ENCODE results near the gene GCC1. TPM values are rescaled to one million over a fixed set of nuclear protein-coding genes. Genes with fewer than 3 reads are reported as not detected.

The GCC1 gene
- total and polyA plus RNA-seq, 2 donors (not counting 1 experiment from before 2014, with no cell fraction given): 10.3 to 25.5 TPM

DNA sequence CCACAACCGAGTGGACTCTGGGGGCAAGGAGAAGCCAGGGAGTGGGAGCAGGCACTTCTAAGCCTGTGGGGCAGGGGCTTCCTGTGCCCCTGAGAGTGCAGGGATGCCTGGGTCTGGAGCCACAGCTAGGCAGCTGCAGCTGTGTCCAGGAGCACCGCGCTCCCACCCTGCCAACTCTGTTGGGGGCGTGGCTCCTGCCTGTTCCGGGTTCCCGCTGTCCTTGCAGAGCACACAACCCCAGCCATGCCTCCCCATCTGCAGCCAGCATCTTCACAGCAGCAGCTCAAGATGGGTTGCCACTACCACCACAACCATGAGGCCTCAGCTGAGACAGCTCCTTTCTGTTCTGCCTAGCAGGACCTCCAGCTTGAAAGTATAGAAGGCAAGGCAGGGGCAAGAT, 23.9 kb upstream of the GCC1 start:
- Histone ChIP-seq H3K79me2 (ENCODE audit: control insufficient read depth, insufficient read depth, low read length) (no peaks in the 10 kb centered on the region), H3K4me2 (replicated peaks; ENCODE audit: low read depth, low read length, poor library complexity, severe bottlenecking) (no peak overlapping the region), H3K9ac (ENCODE audit: low read length) (no peak overlapping the region), H3K9me3 (ENCODE audit: control extremely low read depth in 1 of 3, control insufficient read depth in 2 of 3, insufficient read depth in 1 of 3, low read length in 2 of 3) (peaks cover 0 to 18% (median 6%) of the 10 kb centered on the region in 3 donors), H3K27ac (ENCODE audit: low read length in 2 of 2) (no peak overlapping the region), H3K4me3 (ENCODE audit: control extremely low read depth in 1 of 5, extremely low read depth in 1 of 5, insufficient read depth in 1 of 5, low read depth in 2 of 5, low read length in 4 of 5) (no peak overlapping the region), H4K20me1 (ENCODE audit: control insufficient read depth, insufficient read depth, low read length, poor library complexity, severe bottlenecking) (no peaks in the 10 kb centered on the region), H3K27me3 (replicated peaks in 1 of 4; ENCODE audit: control extremely low read depth in 1 of 4, control insufficient read depth in 3 of 4, insufficient read depth in 4 of 4, low read length in 3 of 4) (peaks cover 0 to 3% (median 0%) of the 10 kb centered on the region in 4 experiments), H3K36me3 (replicated peaks in 1 of 2; ENCODE audit: control extremely low read depth in 1 of 2, control insufficient read depth in 1 of 2, extremely low read depth in 1 of 2, insufficient read depth in 2 of 2, low read length in 1 of 2) (no peaks in the 10 kb centered on the region), H2AFZ (ENCODE audit: insufficient read depth, low read depth, low read length, poor library complexity, severe bottlenecking) (no peak overlapping the region), H3K4me1 (ENCODE audit: control insufficient read depth in 2 of 2, insufficient read depth in 2 of 2, low read length in 2 of 2) (no peaks in the 10 kb centered on the region)
- Mint-ChIP-seq H3K27me3 (peaks cover 38% of the 10 kb centered on the region), H3K4me1 (no peaks in the 10 kb centered on the region), H3K27ac (no peak overlapping the region), H3K9me3 (ENCODE audit: insufficient read depth) (peaks cover 6% of the 10 kb centered on the region), H3K4me3 (no peak overlapping the region)
- no peak for DNase-seq
- no peak for TF ChIP-seq EZH2 (IDR thresholded peaks at IDR 0.05; ENCODE audit: borderline replicate concordance, insufficient read depth, low read depth, low read length, poor library complexity, severe bottlenecking)
- TF ChIP-seq, protein P1, sequence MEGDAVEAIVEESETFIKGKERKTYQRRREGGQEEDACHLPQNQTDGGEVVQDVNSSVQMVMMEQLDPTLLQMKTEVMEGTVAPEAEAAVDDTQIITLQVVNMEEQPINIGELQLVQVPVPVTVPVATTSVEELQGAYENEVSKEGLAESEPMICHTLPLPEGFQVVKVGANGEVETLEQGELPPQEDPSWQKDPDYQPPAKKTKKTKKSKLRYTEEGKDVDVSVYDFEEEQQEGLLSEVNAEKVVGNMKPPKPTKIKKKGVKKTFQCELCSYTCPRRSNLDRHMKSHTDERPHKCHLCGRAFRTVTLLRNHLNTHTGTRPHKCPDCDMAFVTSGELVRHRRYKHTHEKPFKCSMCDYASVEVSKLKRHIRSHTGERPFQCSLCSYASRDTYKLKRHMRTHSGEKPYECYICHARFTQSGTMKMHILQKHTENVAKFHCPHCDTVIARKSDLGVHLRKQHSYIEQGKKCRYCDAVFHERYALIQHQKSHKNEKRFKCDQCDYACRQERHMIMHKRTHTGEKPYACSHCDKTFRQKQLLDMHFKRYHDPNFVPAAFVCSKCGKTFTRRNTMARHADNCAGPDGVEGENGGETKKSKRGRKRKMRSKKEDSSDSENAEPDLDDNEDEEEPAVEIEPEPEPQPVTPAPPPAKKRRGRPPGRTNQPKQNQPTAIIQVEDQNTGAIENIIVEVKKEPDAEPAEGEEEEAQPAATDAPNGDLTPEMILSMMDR (IDR thresholded peaks at IDR 0.05): no peak
- ChIA-PET POLR2A (no interaction called here), CTCF (no interaction called here)
- intact Hi-C loops (cut with micrococcal nuclease): no loop called here
- WGBS (ENCODE audit: insufficient coverage): 96% methylated on average over 6 of the region's 6 CpGs
- no peak for ATAC-seq (ENCODE audit: low read depth)

DNA sequence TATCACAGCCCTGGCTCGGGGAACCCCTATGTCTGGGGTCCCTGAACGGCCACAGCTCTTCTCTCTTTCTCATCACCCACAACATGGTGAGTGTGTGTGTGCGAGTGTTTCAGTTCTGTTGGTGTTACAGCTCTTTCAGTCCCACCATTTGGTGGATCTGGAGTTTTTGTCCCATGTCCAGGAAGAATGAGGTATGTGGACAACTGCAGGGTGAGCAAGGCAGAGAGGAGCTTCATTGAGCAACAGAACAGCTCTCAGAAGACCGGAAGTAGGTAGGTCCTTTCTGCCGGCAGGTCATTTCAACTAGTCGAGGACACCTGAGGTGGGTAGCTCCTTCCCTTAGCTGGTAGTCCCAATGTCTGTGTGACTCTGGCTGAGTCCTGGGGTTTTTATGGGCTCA, 23.1 kb upstream of the GCC1 start:
- intact Hi-C loops (cut with micrococcal nuclease): no loop called here
- Histone ChIP-seq H3K27ac (ENCODE audit: low read length in 2 of 2) (no peak overlapping the region), H3K4me3 (ENCODE audit: control extremely low read depth in 1 of 5, extremely low read depth in 1 of 5, insufficient read depth in 1 of 5, low read depth in 2 of 5, low read length in 4 of 5) (no peak overlapping the region), H3K27me3 (replicated peaks in 1 of 4; ENCODE audit: control extremely low read depth in 1 of 4, control insufficient read depth in 3 of 4, insufficient read depth in 4 of 4, low read length in 3 of 4) (peaks cover 0 to 2% (median 0%) of the 10 kb centered on the region in 4 experiments), H3K36me3 (replicated peaks in 1 of 2; ENCODE audit: control extremely low read depth in 1 of 2, control insufficient read depth in 1 of 2, extremely low read depth in 1 of 2, insufficient read depth in 2 of 2, low read length in 1 of 2) (no peaks in the 10 kb centered on the region), H3K79me2 (ENCODE audit: control insufficient read depth, insufficient read depth, low read length) (no peaks in the 10 kb centered on the region), H3K9ac (ENCODE audit: low read length) (no peak overlapping the region), H4K20me1 (ENCODE audit: control insufficient read depth, insufficient read depth, low read length, poor library complexity, severe bottlenecking) (no peaks in the 10 kb centered on the region), H3K9me3 (ENCODE audit: control extremely low read depth in 1 of 3, control insufficient read depth in 2 of 3, insufficient read depth in 1 of 3, low read length in 2 of 3) (peaks cover 0 to 18% (median 6%) of the 10 kb centered on the region in 3 donors), H3K4me1 (ENCODE audit: control insufficient read depth in 2 of 2, insufficient read depth in 2 of 2, low read length in 2 of 2) (no peaks in the 10 kb centered on the region), H2AFZ (ENCODE audit: insufficient read depth, low read depth, low read length, poor library complexity, severe bottlenecking) (no peak overlapping the region), H3K4me2 (replicated peaks; ENCODE audit: low read depth, low read length, poor library complexity, severe bottlenecking) (no peak overlapping the region)
- 100% methylated on average over 3 of the region's 6 CpGs for WGBS (ENCODE audit: insufficient coverage)
- Mint-ChIP-seq H3K9me3 (ENCODE audit: insufficient read depth) (peaks cover 6% of the 10 kb centered on the region), H3K27ac (no peak overlapping the region), H3K4me3 (no peak overlapping the region), H3K27me3 (peaks cover 29% of the 10 kb centered on the region), H3K4me1 (no peaks in the 10 kb centered on the region)
- TF ChIP-seq EZH2 (IDR thresholded peaks at IDR 0.05; ENCODE audit: borderline replicate concordance, insufficient read depth, low read depth, low read length, poor library complexity, severe bottlenecking): no peak
- TF ChIP-seq, protein P1 (IDR thresholded peaks at IDR 0.05): no peak
- ChIA-PET CTCF (no interaction called here), POLR2A (no interaction called here)
- DNase-seq (no peak), ATAC-seq (ENCODE audit: low read depth) (no peak)
